GM23338 (cell line): ENCODE results near the gene WDR11. TPM values are rescaled to one million over a fixed set of nuclear protein-coding genes. Genes with fewer than 3 reads are reported as not detected.

ENCODE experiments used
- ATAC-seq: fragments of 200-7000 bp; cut with Tn5 transposase; 3 replicates; pipeline ENCODE4 v1.9.1; 2020
- DNase-seq: peaks from one replicate; pipeline ENCODE4 v3.0.0-alpha.2; 2015; ENCODE audit warnings: low spot score
- H2AFZ ChIP-seq: fragments of 200-600 bp; sonication (generic); 2 replicates; pipeline ENCODE4 v1.8.0; 2016; ENCODE audit warnings: antibody characterized with exemption, mild to moderate bottlenecking, moderate library complexity
- H3F3A ChIP-seq: fragments of 200-600 bp; sonication (generic); replicated peaks from 2 replicates; pipeline ENCODE4 v1.8.0; 2017; ENCODE audit warnings: antibody characterized with exemption, mixed run types, low read depth
- H3K27ac ChIP-seq: fragments of 200-600 bp; sonication (generic); 2 replicates; pipeline ENCODE4 v1.6.1; 2016; ENCODE audit warnings: low read depth
- H3K27me3 ChIP-seq: fragments of 200-600 bp; sonication (generic); 2 replicates; pipeline ENCODE4 v1.8.0; 2016; ENCODE audit warnings: mild to moderate bottlenecking, mixed run types, moderate library complexity; ENCODE audit not compliant: insufficient read depth
- H3K36me3 ChIP-seq: fragments of 200-600 bp; sonication (generic); 2 replicates; pipeline ENCODE4 v1.8.0; 2016; ENCODE audit warnings: mild to moderate bottlenecking; ENCODE audit not compliant: insufficient read depth
- H3K4me1 ChIP-seq: fragments of 200-600 bp; sonication (generic); 2 replicates; pipeline ENCODE4 v1.8.0; 2016; ENCODE audit warnings: mild to moderate bottlenecking, moderate library complexity; ENCODE audit not compliant: insufficient read depth
- H3K4me2 ChIP-seq: fragments of 200-600 bp; sonication (generic); 2 replicates; pipeline ENCODE4 v1.7.1; 2017; ENCODE audit warnings: mixed run types
- H3K4me3 ChIP-seq: fragments of 200-600 bp; sonication (generic); 2 replicates; pipeline ENCODE4 v1.6.1; 2016; ENCODE audit warnings: mixed run types
- H3K79me2 ChIP-seq: fragments of 200-600 bp; sonication (generic); replicated peaks from 2 replicates; pipeline ENCODE4 v1.8.0; 2017; ENCODE audit warnings: mild to moderate bottlenecking; ENCODE audit not compliant: insufficient read depth
- H3K9me2 ChIP-seq: fragments of 200-600 bp; sonication (generic); 2 replicates; pipeline ENCODE4 v1.8.0; 2017; ENCODE audit not compliant: insufficient read depth
- H4K20me1 ChIP-seq: fragments of 200-600 bp; sonication (generic); replicated peaks from 2 replicates; pipeline ENCODE4 v1.8.0; 2017; ENCODE audit warnings: mild to moderate bottlenecking; ENCODE audit not compliant: insufficient read depth
- H3K27ac Mint-ChIP-seq: 2 replicates; pipeline ENCODE4 v1.8.0; 2020; ENCODE audit warnings: inconsistent platforms, mild to moderate bottlenecking, moderate library complexity, mixed read lengths
- H3K27me3 Mint-ChIP-seq: 3 replicates; pipeline ENCODE4 v1.8.0; 2022; ENCODE audit warnings: low read depth, mild to moderate bottlenecking, moderate library complexity, mixed read lengths, inconsistent platforms; ENCODE audit not compliant: insufficient read depth, poor library complexity
- H3K36me3 Mint-ChIP-seq: 3 replicates; pipeline ENCODE4 v1.8.0; 2021; ENCODE audit warnings: low read depth, mild to moderate bottlenecking, inconsistent platforms, moderate library complexity, mixed read lengths
- H3K4me1 Mint-ChIP-seq: 3 replicates; pipeline ENCODE4 v1.8.0; 2020; ENCODE audit warnings: mild to moderate bottlenecking, inconsistent platforms, mixed read lengths
- H3K4me3 Mint-ChIP-seq: 3 replicates; pipeline ENCODE4 v1.8.0; 2021; ENCODE audit warnings: moderate library complexity, mild to moderate bottlenecking, inconsistent platforms, mixed read lengths
- H3K9me3 Mint-ChIP-seq: 3 replicates; pipeline ENCODE4 v1.8.0; 2020; ENCODE audit warnings: moderate library complexity, mild to moderate bottlenecking, inconsistent platforms, mixed read lengths
- CREB1 ChIP-seq: fragments of 250-450 bp; sonication (Bioruptor Pico); IDR thresholded peaks from 2 replicates; pipeline ENCODE4 v1.5.0; 2020; ENCODE audit warnings: low read depth, mild to moderate bottlenecking, moderate library complexity
- CTCF ChIP-seq, 2 experiments: fragments of 200-600 bp in 1 of 2; sonication (generic) in 1 of 2; conservative IDR thresholded peaks; 2 replicates each; pipeline versions ENCODE4 v1.5.1 to v1.6.1; 2016 to 2017; ENCODE audit warnings: antibody characterized with exemption in 2 of 2, low read depth in 2 of 2, mild to moderate bottlenecking in 2 of 2, moderate library complexity in 1 of 2
- ETS1 ChIP-seq: IDR thresholded peaks from 2 replicates; pipeline ENCODE4 v1.6.1; 2016; ENCODE audit warnings: antibody characterized with exemption
- EZH2 ChIP-seq: fragments of 200-600 bp; sonication (generic); IDR thresholded peaks from one replicate; pipeline ENCODE4 v1.8.0; 2017; ENCODE audit warnings: antibody characterized with exemption, mild to moderate bottlenecking, low read depth; ENCODE audit not compliant: unreplicated experiment
- JUNB ChIP-seq: IDR thresholded peaks from one replicate; pipeline ENCODE4 v1.6.1; 2016; ENCODE audit warnings: antibody characterized with exemption; ENCODE audit not compliant: unreplicated experiment
- NANOG ChIP-seq: IDR thresholded peaks from 2 replicates; pipeline ENCODE4 v1.6.1; 2016; ENCODE audit warnings: antibody characterized with exemption, borderline replicate concordance
- STAT1 ChIP-seq: IDR thresholded peaks from one replicate; pipeline ENCODE4 v1.6.1; 2016; ENCODE audit warnings: antibody characterized with exemption; ENCODE audit not compliant: unreplicated experiment
- ZNF114 ChIP-seq: fragments of 250-450 bp; sonication (Bioruptor Pico); IDR thresholded peaks from 2 replicates; pipeline ENCODE4 v1.5.0; 2020; ENCODE audit warnings: mild to moderate bottlenecking, moderate library complexity
- ZNF331 ChIP-seq: fragments of 250-450 bp; sonication (Bioruptor Pico); IDR thresholded peaks from 2 replicates; pipeline ENCODE4 v1.5.0; 2020; ENCODE audit warnings: low read depth, mild to moderate bottlenecking, moderate library complexity
- polyA plus RNA-seq: library from polyadenylated mRNA; unstranded; fragments of >200 nt; fragmentation: Nextera tagmentation; extraction: Ambion mirVana; gene quantifications from 2 replicates; pipeline ENCODE4 v1.2.1, GENCODE V29; 2016
- total RNA-seq: library from RNA; depleted of rRNA; stranded (reverse); fragments of >200 nt; shearing (Covaris generic); gene quantifications from 2 replicates; pipeline ENCODE4 v1.2.3, GENCODE V29; 2014
- TF ChIP-seq, protein P1 (sequence below): IDR thresholded peaks from one replicate; pipeline ENCODE4 v1.6.1; 2018; ENCODE audit warnings: antibody characterized with exemption; ENCODE audit not compliant: unreplicated experiment
- TF ChIP-seq, protein P2 (sequence below): fragments of 250-450 bp; sonication (Bioruptor Pico); IDR thresholded peaks from 2 replicates; pipeline ENCODE4 v1.5.0; 2020; ENCODE audit warnings: mild to moderate bottlenecking, moderate library complexity

The WDR11 gene
- total and polyA plus RNA-seq, 2 experiments from 2014 or later: 19.7 to 74.4 TPM

DNA sequence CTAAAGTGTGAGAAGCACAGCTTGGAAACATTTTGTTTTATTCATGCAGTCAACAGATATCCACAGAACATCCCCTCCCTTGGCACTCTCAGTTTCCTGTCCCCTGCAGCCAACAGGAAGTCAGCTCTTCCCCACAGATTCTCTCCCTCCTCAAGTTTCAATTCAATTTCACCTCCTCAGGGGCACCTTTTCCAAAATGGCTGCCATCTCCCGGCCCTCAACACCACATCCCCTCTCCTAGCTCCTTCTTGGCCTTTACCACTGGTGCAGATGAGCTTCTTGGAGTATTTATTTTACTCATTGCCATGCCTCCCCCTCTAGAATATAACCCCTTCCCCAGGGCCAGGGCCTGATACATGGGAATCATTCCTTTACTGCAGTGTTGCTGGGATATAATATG, 94.0 kb downstream of the WDR11 start:
- no peaks in the 10 kb centered on the region for H3K9me2 ChIP-seq
- no peak overlapping the region for H3K27ac Mint-ChIP-seq
- DNase-seq: no peak
- H3K4me1 Mint-ChIP-seq: peaks cover 13% of the 10 kb centered on the region
- H3K9me3 Mint-ChIP-seq: peaks cover 10% of the 10 kb centered on the region; the same call in 2 of the 3 replicates
- no peak for TF ChIP-seq NANOG
- no peak for TF ChIP-seq CTCF (conservative IDR thresholded peaks at IDR 0.05; ENCODE audit: low read depth in 2 of 2)
- TF ChIP-seq ZNF331: no peak
- TF ChIP-seq, protein P1, sequence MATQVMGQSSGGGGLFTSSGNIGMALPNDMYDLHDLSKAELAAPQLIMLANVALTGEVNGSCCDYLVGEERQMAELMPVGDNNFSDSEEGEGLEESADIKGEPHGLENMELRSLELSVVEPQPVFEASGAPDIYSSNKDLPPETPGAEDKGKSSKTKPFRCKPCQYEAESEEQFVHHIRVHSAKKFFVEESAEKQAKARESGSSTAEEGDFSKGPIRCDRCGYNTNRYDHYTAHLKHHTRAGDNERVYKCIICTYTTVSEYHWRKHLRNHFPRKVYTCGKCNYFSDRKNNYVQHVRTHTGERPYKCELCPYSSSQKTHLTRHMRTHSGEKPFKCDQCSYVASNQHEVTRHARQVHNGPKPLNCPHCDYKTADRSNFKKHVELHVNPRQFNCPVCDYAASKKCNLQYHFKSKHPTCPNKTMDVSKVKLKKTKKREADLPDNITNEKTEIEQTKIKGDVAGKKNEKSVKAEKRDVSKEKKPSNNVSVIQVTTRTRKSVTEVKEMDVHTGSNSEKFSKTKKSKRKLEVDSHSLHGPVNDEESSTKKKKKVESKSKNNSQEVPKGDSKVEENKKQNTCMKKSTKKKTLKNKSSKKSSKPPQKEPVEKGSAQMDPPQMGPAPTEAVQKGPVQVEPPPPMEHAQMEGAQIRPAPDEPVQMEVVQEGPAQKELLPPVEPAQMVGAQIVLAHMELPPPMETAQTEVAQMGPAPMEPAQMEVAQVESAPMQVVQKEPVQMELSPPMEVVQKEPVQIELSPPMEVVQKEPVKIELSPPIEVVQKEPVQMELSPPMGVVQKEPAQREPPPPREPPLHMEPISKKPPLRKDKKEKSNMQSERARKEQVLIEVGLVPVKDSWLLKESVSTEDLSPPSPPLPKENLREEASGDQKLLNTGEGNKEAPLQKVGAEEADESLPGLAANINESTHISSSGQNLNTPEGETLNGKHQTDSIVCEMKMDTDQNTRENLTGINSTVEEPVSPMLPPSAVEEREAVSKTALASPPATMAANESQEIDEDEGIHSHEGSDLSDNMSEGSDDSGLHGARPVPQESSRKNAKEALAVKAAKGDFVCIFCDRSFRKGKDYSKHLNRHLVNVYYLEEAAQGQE: no peak
- TF ChIP-seq ETS1: no peak
- no peak for TF ChIP-seq STAT1
- TF ChIP-seq, protein P2, sequence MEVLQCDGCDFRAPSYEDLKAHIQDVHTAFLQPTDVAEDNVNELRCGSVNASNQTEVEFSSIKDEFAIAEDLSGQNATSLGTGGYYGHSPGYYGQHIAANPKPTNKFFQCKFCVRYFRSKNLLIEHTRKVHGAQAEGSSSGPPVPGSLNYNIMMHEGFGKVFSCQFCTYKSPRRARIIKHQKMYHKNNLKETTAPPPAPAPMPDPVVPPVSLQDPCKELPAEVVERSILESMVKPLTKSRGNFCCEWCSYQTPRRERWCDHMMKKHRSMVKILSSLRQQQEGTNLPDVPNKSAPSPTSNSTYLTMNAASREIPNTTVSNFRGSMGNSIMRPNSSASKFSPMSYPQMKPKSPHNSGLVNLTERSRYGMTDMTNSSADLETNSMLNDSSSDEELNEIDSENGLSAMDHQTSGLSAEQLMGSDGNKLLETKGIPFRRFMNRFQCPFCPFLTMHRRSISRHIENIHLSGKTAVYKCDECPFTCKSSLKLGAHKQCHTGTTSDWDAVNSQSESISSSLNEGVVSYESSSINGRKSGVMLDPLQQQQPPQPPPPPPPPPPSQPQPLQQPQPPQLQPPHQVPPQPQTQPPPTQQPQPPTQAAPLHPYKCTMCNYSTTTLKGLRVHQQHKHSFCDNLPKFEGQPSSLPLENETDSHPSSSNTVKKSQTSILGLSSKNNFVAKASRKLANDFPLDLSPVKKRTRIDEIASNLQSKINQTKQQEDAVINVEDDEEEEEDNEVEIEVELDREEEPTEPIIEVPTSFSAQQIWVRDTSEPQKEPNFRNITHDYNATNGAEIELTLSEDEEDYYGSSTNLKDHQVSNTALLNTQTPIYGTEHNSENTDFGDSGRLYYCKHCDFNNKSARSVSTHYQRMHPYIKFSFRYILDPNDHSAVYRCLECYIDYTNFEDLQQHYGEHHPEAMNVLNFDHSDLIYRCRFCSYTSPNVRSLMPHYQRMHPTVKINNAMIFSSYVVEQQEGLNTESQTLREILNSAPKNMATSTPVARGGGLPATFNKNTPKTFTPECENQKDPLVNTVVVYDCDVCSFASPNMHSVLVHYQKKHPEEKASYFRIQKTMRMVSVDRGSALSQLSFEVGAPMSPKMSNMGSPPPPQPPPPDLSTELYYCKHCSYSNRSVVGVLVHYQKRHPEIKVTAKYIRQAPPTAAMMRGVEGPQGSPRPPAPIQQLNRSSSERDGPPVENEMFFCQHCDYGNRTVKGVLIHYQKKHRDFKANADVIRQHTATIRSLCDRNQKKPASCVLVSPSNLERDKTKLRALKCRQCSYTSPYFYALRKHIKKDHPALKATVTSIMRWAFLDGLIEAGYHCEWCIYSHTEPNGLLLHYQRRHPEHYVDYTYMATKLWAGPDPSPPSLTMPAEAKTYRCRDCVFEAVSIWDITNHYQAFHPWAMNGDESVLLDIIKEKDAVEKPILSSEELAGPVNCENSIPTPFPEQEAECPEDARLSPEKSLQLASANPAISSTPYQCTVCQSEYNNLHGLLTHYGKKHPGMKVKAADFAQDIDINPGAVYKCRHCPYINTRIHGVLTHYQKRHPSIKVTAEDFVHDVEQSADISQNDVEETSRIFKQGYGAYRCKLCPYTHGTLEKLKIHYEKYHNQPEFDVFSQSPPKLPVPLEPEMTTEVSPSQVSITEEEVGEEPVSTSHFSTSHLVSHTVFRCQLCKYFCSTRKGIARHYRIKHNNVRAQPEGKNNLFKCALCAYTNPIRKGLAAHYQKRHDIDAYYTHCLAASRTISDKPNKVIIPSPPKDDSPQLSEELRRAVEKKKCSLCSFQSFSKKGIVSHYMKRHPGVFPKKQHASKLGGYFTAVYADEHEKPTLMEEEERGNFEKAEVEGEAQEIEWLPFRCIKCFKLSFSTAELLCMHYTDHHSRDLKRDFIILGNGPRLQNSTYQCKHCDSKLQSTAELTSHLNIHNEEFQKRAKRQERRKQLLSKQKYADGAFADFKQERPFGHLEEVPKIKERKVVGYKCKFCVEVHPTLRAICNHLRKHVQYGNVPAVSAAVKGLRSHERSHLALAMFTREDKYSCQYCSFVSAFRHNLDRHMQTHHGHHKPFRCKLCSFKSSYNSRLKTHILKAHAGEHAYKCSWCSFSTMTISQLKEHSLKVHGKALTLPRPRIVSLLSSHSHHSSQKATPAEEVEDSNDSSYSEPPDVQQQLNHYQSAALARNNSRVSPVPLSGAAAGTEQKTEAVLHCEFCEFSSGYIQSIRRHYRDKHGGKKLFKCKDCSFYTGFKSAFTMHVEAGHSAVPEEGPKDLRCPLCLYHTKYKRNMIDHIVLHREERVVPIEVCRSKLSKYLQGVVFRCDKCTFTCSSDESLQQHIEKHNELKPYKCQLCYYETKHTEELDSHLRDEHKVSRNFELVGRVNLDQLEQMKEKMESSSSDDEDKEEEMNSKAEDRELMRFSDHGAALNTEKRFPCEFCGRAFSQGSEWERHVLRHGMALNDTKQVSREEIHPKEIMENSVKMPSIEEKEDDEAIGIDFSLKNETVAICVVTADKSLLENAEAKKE (CRISPR knock-in tag): no peak
- TF ChIP-seq ZNF114: no peak
- TF ChIP-seq CREB1 (CRISPR knock-in tag): no peak
- TF ChIP-seq EZH2: no peak
- TF ChIP-seq JUNB: no peak
- H3K4me3 Mint-ChIP-seq: no peak overlapping the region
- H4K20me1 ChIP-seq: no peaks in the 10 kb centered on the region
- no peaks in the 10 kb centered on the region for H3K79me2 ChIP-seq
- peaks cover 17% of the 10 kb centered on the region for H3K27me3 Mint-ChIP-seq
- no peak overlapping the region for H3K27ac ChIP-seq
- no peak for ATAC-seq
- no peak overlapping the region for H2AFZ ChIP-seq
- no peak overlapping the region for H3K4me2 ChIP-seq
- peaks cover 10% of the 10 kb centered on the region; the same call in 1 of the 2 replicates for H3K4me1 ChIP-seq
- H3F3A ChIP-seq: no peaks in the 10 kb centered on the region
- no peak overlapping the region for H3K4me3 ChIP-seq
- peaks cover 4% of the 10 kb centered on the region for H3K36me3 Mint-ChIP-seq
- peaks cover 12% of the 10 kb centered on the region for H3K27me3 ChIP-seq
- no peaks in the 10 kb centered on the region for H3K36me3 ChIP-seq
